Liver (tissue), 3 donors: Measurements from ENCODE around the gene DIAPH2.

Experiments used
- FOXA1 ChIP-seq: IDR thresholded peaks from 2 replicates; pipeline ENCODE4 v1.6.1; 2016; ENCODE audit warnings: antibody characterized with exemption
- GABPA ChIP-seq, 2 donors: IDR thresholded peaks in 1 of 2; conservative IDR thresholded peaks in 1 of 2; 2 replicates each; pipeline ENCODE4 v1.6.1; 2016; ENCODE audit warnings: antibody characterized with exemption in 2 of 2, mild to moderate bottlenecking in 1 of 2, moderate library complexity in 1 of 2
- JUND ChIP-seq, 2 donors: IDR thresholded peaks; 2 replicates each; pipeline ENCODE4 v1.6.1; 2016; ENCODE audit warnings: antibody characterized with exemption in 2 of 2
- RAD21 ChIP-seq, 2 donors: IDR thresholded peaks; 2 replicates each; pipeline ENCODE4 v1.6.1; 2016; ENCODE audit warnings: antibody characterized with exemption in 2 of 2, mild to moderate bottlenecking in 2 of 2
- TAF1 ChIP-seq: conservative IDR thresholded peaks from 2 replicates; pipeline ENCODE4 v1.6.1; 2016; ENCODE audit warnings: antibody characterized with exemption, mild to moderate bottlenecking
- YY1 ChIP-seq: IDR thresholded peaks from 2 replicates; pipeline ENCODE4 v1.6.1; 2016; ENCODE audit warnings: antibody characterized with exemption, mild to moderate bottlenecking
- TF ChIP-seq, protein P1 (sequence below): fragments of 150-350 bp; IDR thresholded peaks from 2 replicates; pipeline ENCODE4 v1.5.1; 2017; ENCODE audit warnings: improper control_type of control experiment, low read depth, low read length; ENCODE audit not compliant: missing input control
- TF ChIP-seq, protein P2 (sequence below): IDR thresholded peaks from 2 replicates; pipeline ENCODE4 v1.6.1; 2016; ENCODE audit warnings: antibody characterized with exemption
- TF ChIP-seq, protein P3 (sequence below): IDR thresholded peaks from 2 replicates; pipeline ENCODE4 v1.6.1; 2016; ENCODE audit warnings: antibody characterized with exemption
- TF ChIP-seq, protein P4 (sequence below): IDR thresholded peaks from 2 replicates; pipeline ENCODE4 v1.6.1; 2016; ENCODE audit warnings: antibody characterized with exemption, mild to moderate bottlenecking
- donor health status: healthy.
- donor health status: healthy.

DNA sequence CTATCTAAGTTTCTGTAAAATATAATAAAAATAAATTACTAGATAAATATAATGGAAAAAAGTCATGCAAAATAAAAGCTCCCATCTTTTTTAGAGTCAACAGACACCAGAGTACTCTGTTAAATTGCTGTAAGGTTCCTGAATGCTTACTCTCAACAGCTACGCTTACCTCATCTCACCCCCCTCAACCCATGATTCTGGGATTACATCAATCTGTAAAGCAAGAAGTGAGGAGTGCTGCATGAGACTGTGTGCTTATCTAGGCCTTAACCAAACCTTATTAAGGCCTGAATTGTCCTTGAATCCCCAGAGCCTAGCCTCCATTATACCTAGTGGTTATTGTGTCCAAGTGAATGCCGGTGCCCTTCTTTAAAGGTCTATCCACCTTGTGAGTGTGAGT is 934.9 kb downstream of the DIAPH2 start:
- TF ChIP-seq, protein P1, sequence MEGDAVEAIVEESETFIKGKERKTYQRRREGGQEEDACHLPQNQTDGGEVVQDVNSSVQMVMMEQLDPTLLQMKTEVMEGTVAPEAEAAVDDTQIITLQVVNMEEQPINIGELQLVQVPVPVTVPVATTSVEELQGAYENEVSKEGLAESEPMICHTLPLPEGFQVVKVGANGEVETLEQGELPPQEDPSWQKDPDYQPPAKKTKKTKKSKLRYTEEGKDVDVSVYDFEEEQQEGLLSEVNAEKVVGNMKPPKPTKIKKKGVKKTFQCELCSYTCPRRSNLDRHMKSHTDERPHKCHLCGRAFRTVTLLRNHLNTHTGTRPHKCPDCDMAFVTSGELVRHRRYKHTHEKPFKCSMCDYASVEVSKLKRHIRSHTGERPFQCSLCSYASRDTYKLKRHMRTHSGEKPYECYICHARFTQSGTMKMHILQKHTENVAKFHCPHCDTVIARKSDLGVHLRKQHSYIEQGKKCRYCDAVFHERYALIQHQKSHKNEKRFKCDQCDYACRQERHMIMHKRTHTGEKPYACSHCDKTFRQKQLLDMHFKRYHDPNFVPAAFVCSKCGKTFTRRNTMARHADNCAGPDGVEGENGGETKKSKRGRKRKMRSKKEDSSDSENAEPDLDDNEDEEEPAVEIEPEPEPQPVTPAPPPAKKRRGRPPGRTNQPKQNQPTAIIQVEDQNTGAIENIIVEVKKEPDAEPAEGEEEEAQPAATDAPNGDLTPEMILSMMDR: no peak
- TF ChIP-seq, protein P2, sequence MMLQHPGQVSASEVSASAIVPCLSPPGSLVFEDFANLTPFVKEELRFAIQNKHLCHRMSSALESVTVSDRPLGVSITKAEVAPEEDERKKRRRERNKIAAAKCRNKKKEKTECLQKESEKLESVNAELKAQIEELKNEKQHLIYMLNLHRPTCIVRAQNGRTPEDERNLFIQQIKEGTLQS: no peak
- TF ChIP-seq JUND (IDR thresholded peaks at IDR 0.05): no peak
- no peak for TF ChIP-seq TAF1
- TF ChIP-seq FOXA1: no peak
- TF ChIP-seq, protein P3, sequence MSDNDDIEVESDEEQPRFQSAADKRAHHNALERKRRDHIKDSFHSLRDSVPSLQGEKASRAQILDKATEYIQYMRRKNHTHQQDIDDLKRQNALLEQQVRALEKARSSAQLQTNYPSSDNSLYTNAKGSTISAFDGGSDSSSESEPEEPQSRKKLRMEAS: no peak
- TF ChIP-seq, protein P4, sequence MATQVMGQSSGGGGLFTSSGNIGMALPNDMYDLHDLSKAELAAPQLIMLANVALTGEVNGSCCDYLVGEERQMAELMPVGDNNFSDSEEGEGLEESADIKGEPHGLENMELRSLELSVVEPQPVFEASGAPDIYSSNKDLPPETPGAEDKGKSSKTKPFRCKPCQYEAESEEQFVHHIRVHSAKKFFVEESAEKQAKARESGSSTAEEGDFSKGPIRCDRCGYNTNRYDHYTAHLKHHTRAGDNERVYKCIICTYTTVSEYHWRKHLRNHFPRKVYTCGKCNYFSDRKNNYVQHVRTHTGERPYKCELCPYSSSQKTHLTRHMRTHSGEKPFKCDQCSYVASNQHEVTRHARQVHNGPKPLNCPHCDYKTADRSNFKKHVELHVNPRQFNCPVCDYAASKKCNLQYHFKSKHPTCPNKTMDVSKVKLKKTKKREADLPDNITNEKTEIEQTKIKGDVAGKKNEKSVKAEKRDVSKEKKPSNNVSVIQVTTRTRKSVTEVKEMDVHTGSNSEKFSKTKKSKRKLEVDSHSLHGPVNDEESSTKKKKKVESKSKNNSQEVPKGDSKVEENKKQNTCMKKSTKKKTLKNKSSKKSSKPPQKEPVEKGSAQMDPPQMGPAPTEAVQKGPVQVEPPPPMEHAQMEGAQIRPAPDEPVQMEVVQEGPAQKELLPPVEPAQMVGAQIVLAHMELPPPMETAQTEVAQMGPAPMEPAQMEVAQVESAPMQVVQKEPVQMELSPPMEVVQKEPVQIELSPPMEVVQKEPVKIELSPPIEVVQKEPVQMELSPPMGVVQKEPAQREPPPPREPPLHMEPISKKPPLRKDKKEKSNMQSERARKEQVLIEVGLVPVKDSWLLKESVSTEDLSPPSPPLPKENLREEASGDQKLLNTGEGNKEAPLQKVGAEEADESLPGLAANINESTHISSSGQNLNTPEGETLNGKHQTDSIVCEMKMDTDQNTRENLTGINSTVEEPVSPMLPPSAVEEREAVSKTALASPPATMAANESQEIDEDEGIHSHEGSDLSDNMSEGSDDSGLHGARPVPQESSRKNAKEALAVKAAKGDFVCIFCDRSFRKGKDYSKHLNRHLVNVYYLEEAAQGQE: no peak
- TF ChIP-seq GABPA (IDR thresholded peaks at IDR 0.05 in 1 of 2, conservative IDR thresholded peaks at IDR 0.05 in 1 of 2): no peak
- no peak for TF ChIP-seq YY1
- no peak for TF ChIP-seq RAD21 (IDR thresholded peaks at IDR 0.05)
